ENCODE measurements around the gene CLINT1. TPM values are rescaled to one million over a fixed set of nuclear protein-coding genes. Genes with fewer than 3 reads are reported as not detected.

CLINT1 gene
- total RNA-seq, 1 experiment from 2014 or later: 69.2 TPM

DNA sequence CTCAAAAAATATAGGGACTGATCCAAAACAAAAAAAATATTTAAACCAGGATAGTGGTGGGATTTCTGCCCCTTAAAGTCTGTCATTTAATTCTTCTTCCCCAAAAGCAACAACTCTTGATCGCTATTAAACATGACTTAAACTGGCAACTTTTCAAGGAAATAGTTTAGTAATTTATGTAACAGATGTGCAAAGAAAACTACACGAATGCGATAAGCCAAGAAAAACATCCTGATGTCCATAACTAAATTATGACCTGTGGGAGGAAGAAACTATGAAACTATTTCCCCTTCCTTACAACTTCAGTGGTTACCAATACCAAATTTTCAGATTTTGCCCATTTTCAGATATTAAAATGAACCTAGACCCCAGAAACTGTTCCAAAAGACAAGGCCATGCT is 31.5 kb downstream of the CLINT1 start (continued):
- TF ChIP-seq, protein P1, sequence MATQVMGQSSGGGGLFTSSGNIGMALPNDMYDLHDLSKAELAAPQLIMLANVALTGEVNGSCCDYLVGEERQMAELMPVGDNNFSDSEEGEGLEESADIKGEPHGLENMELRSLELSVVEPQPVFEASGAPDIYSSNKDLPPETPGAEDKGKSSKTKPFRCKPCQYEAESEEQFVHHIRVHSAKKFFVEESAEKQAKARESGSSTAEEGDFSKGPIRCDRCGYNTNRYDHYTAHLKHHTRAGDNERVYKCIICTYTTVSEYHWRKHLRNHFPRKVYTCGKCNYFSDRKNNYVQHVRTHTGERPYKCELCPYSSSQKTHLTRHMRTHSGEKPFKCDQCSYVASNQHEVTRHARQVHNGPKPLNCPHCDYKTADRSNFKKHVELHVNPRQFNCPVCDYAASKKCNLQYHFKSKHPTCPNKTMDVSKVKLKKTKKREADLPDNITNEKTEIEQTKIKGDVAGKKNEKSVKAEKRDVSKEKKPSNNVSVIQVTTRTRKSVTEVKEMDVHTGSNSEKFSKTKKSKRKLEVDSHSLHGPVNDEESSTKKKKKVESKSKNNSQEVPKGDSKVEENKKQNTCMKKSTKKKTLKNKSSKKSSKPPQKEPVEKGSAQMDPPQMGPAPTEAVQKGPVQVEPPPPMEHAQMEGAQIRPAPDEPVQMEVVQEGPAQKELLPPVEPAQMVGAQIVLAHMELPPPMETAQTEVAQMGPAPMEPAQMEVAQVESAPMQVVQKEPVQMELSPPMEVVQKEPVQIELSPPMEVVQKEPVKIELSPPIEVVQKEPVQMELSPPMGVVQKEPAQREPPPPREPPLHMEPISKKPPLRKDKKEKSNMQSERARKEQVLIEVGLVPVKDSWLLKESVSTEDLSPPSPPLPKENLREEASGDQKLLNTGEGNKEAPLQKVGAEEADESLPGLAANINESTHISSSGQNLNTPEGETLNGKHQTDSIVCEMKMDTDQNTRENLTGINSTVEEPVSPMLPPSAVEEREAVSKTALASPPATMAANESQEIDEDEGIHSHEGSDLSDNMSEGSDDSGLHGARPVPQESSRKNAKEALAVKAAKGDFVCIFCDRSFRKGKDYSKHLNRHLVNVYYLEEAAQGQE (IDR thresholded peaks at IDR 0.05; ENCODE audit: low read depth): no peak
- TF ChIP-seq EZH2 (IDR thresholded peaks at IDR 0.05): no peak
- TF ChIP-seq ZFX (IDR thresholded peaks at IDR 0.05): no peak
- TF ChIP-seq, protein P2, sequence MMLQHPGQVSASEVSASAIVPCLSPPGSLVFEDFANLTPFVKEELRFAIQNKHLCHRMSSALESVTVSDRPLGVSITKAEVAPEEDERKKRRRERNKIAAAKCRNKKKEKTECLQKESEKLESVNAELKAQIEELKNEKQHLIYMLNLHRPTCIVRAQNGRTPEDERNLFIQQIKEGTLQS (IDR thresholded peaks at IDR 0.05): no peak

DNA sequence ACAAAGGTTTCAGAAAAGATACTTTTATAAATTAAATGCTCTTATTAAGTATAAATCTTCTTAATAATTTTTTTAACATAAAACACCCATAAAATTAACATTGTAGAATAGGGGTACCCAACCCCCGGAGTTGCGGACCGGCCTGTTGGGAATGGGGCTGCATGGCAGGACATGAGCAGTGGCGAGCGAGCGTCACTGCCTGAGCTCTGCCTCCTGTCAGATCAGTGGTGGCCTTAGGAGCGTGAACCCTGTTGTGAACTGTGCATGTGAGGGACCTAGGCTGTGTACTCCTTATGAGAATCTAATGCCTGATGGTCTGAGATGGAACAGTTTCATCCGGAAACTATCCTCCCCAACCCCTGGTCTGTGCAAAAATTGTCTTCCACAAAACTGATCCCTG is 35.3 kb downstream of the CLINT1 start:
- DNase-seq (ENCODE audit: low read depth, low spot score): no peak
- POLR2A ChIA-PET: no interaction called here
- Histone ChIP-seq H2AFZ (ENCODE audit: low read depth, low read length, poor library complexity, severe bottlenecking) (no peak overlapping the region), H3K4me3 (replicated peaks in 1 of 2; ENCODE audit: low read depth in 1 of 2, low read length in 2 of 2) (no peak overlapping the region), H3K27ac (ENCODE audit: low read depth, low read length) (no peak overlapping the region), H3K36me3 (ENCODE audit: control insufficient read depth in 1 of 2, insufficient read depth in 2 of 2, low read length in 2 of 2) (no peaks in the 10 kb centered on the region), H3K79me2 (ENCODE audit: insufficient read depth, low read length) (peaks cover 100% of the 10 kb centered on the region), H4K20me1 (ENCODE audit: insufficient read depth) (peaks cover 24% of the 10 kb centered on the region; the same call in 1 of the 2 replicates), H3K4me2 (ENCODE audit: low read length) (no peak overlapping the region), H3K4me1 (ENCODE audit: control insufficient read depth in 1 of 2, insufficient read depth in 2 of 2, low read length in 2 of 2) (peaks cover 2 to 4% of the 10 kb centered on the region in 2 experiments; a peak in 1 of 4 replicates), H3K27me3 (ENCODE audit: insufficient read depth, low read length) (no peaks in the 10 kb centered on the region), H3K9ac (ENCODE audit: low read length) (no peak overlapping the region), H3K9me2 (ENCODE audit: insufficient read depth) (no peaks in the 10 kb centered on the region), H3K9me3 (ENCODE audit: control insufficient read depth in 1 of 2, insufficient read depth in 1 of 2, low read depth in 1 of 2, low read length in 2 of 2) (no peaks in the 10 kb centered on the region)
- intact Hi-C loops (cut with micrococcal nuclease): loop anchor here (5.0 to 10.0 kb wide), 2 partner anchors 124 to 251 kb away; no protein-coding TSS in a partner anchor
- no peak for TF ChIP-seq CBX3 (IDR thresholded peaks at IDR 0.05; ENCODE audit: low read depth)
- no peak for TF ChIP-seq EZH2 (IDR thresholded peaks at IDR 0.05)
- TF ChIP-seq EGR1 (IDR thresholded peaks at IDR 0.05; ENCODE audit: low read depth): no peak
- no peak for TF ChIP-seq FOSL1 (IDR thresholded peaks at IDR 0.05; ENCODE audit: low read depth)
- TF ChIP-seq CEBPB (IDR thresholded peaks at IDR 0.05; ENCODE audit: low read depth): no peak
- RAD21 ChIA-PET (ENCODE audit: low non-redundant PET in 1 of 2, low total read pairs in 2 of 2, uncharacterized antibody in 2 of 2, unreplicated experiment in 2 of 2): interaction anchor here in 1 of 2 experiments (0.6 kb wide), 1 partner anchor 71 kb away, joined by 4 read pairs; no protein-coding TSS in a partner anchor
- no TSS peak for BruUV-seq (replicated peaks)
- no peak for ATAC-seq
- CTCF ChIA-PET: no interaction called here

Data from HCT116 (cell line).